DOHH2 (cell line): Measurements from ENCODE around the gene LRRC37A3.
"Not testable (repeated sequence)": the region's sequence is repeated elsewhere in the genome, so short reads cannot be mapped to it uniquely, and the experiment has no call there.

Source experiments
- EZH2phosphoT487 ChIP-seq: fragments of 200-600 bp; sonication (generic); IDR thresholded peaks from 2 replicates; pipeline ENCODE4 v1.6.1; 2017; ENCODE audit warnings: borderline replicate concordance, mild to moderate bottlenecking, antibody characterized with exemption, low read length, moderate library complexity, mixed read lengths
- TF ChIP-seq, protein P1 (sequence below): fragments of 200-600 bp; sonication (generic); IDR thresholded peaks from one replicate; pipeline ENCODE4 v1.5.1; 2014; ENCODE audit warnings: antibody characterized with exemption, mild to moderate bottlenecking, low read depth, low read length; ENCODE audit not compliant: poor library complexity, severe bottlenecking

DNA sequence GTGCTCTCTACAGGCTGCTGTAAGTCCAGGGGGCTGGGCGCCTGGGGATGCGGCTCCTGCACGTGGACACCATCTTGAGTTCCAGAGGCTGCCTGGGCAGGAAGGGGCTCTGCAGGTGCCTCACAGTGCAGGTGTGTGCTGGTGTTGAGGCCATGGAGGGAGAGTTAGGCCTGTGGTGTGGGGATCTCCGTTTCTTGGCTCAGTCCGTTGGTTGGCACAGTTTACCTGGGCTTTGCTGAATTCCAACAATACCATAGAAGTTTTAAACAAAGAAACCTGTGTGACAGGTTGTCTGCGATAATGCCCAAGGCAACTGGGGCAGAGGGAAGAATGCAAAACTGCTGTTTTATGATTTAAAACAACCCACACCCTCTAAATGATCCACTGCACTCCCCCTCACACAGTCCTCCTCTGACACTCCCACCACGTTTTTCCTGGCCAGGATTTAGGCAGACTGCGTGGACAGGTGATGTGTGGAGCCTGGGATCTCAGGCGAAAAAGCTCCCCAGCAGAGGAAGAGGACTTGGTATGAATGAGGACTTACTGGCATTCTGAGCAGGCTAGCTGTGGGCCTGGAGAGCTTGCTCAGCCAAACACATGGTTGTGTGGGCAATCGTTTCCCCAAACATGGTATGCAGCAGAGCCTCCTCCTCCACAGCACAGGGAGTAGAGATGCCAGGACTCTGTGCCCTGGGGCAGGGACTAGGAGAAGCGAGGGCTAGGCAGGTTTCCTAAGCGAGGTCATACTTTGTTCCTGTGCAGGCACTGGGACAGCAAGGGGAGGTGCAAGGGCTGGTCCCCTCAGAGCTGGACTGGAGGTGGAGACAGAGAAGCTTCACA, 104.1 kb downstream of the LRRC37A3 start:
- TF ChIP-seq, protein P1, sequence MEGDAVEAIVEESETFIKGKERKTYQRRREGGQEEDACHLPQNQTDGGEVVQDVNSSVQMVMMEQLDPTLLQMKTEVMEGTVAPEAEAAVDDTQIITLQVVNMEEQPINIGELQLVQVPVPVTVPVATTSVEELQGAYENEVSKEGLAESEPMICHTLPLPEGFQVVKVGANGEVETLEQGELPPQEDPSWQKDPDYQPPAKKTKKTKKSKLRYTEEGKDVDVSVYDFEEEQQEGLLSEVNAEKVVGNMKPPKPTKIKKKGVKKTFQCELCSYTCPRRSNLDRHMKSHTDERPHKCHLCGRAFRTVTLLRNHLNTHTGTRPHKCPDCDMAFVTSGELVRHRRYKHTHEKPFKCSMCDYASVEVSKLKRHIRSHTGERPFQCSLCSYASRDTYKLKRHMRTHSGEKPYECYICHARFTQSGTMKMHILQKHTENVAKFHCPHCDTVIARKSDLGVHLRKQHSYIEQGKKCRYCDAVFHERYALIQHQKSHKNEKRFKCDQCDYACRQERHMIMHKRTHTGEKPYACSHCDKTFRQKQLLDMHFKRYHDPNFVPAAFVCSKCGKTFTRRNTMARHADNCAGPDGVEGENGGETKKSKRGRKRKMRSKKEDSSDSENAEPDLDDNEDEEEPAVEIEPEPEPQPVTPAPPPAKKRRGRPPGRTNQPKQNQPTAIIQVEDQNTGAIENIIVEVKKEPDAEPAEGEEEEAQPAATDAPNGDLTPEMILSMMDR = not testable (repeated sequence)
- not testable (repeated sequence) for TF ChIP-seq EZH2phosphoT487
